ENCODE results near the gene PDIA5. TPM values are rescaled to one million over a fixed set of nuclear protein-coding genes. Genes with fewer than 3 reads are reported as not detected.

The PDIA5 gene
- total RNA-seq, 1 experiment from 2014 or later, result 16.1 TPM

- Histone ChIP-seq H3K27ac (no peak overlapping the region), H3K4me3 (no peak overlapping the region), H3K9me3 (replicated peaks) (no peaks in the 10 kb centered on the region; the same call in 1 of the 2 replicates), H3K4me1 (no peaks in the 10 kb centered on the region), H3K27me3 (no peaks in the 10 kb centered on the region), H3K36me3 (no peaks in the 10 kb centered on the region)
- no peak for DNase-seq
These were observed 114.0 kb downstream of the PDIA5 start for GRCh38 chr3:123180791-123181190.

GRCh38 chr3:123186695-123187094, 119.9 kb downstream of the PDIA5 start:
- Histone ChIP-seq H3K27me3 (no peaks in the 10 kb centered on the region), H3K36me3 (no peaks in the 10 kb centered on the region), H3K9me3 (replicated peaks) (no peaks in the 10 kb centered on the region), H3K4me3 (no peak overlapping the region), H3K27ac (no peak overlapping the region), H3K4me1 (no peaks in the 10 kb centered on the region)
- no peak for DNase-seq

- Histone ChIP-seq H3K36me3 (no peaks in the 10 kb centered on the region), H3K4me3 (no peak overlapping the region), H3K27me3 (no peaks in the 10 kb centered on the region), H3K27ac (no peak overlapping the region), H3K4me1 (no peaks in the 10 kb centered on the region), H3K9me3 (replicated peaks) (no peaks in the 10 kb centered on the region)
- DNase-seq, result no peak
These were observed 121.2 kb downstream of the PDIA5 start for GRCh38 chr3:123188058-123188457.

- 0 out of 2 replicates have a peak, but pooled peaks cover 3% of the 10 kb centered on the region for H3K9me3 ChIP-seq (replicated peaks)
- no peak overlapping the region for H3K27ac ChIP-seq
- no peak for DNase-seq
- no peak overlapping the region for H3K4me3 ChIP-seq
- no peaks in the 10 kb centered on the region for H3K27me3 ChIP-seq
- H3K36me3 ChIP-seq, result no peaks in the 10 kb centered on the region
- H3K4me1 ChIP-seq, result no peaks in the 10 kb centered on the region
These were observed 126.8 kb downstream of the PDIA5 start for GRCh38 chr3:123193448-123194101.

- peak; percentile 38 to 60 for DNase-seq
These were observed 127.7 kb downstream of the PDIA5 start for GRCh38 chr3:123194552-123194951.

GRCh38 chr3:123198372-123198771, 131.5 kb downstream of the PDIA5 start:
- H3K36me3 ChIP-seq, result no peaks in the 10 kb centered on the region
- no peak for DNase-seq
- H3K4me1 ChIP-seq, result no peaks in the 10 kb centered on the region
- no peaks in the 10 kb centered on the region for H3K27me3 ChIP-seq
- 0 out of 2 replicates have a peak, but pooled peaks cover 4% of the 10 kb centered on the region for H3K9me3 ChIP-seq (replicated peaks)
- H3K27ac ChIP-seq, result no peak overlapping the region
- no peak overlapping the region for H3K4me3 ChIP-seq

More at GRCh38 chr3:123194552-123194951, 127.7 kb downstream of the PDIA5 start:
- Histone ChIP-seq H3K27me3 (no peaks in the 10 kb centered on the region), H3K27ac (no peak overlapping the region), H3K9me3 (replicated peaks) (0 out of 2 replicates have a peak, but pooled peaks cover 4% of the 10 kb centered on the region), H3K4me1 (no peaks in the 10 kb centered on the region), H3K4me3 (no peak overlapping the region), H3K36me3 (no peaks in the 10 kb centered on the region)

- Histone ChIP-seq H3K9me3 (replicated peaks) (0 out of 2 replicates have a peak, but pooled peaks cover 4% of the 10 kb centered on the region), H3K27ac (peak overlapping the region; percentile 14; the same call in 1 of the 2 replicates), H3K36me3 (no peaks in the 10 kb centered on the region), H3K4me1 (no peaks in the 10 kb centered on the region), H3K27me3 (no peaks in the 10 kb centered on the region), H3K4me3 (peak overlapping the region; percentile 99)
- DNase-seq, result no peak
These were observed 134.4 kb downstream of the PDIA5 start for GRCh38 chr3:123201223-123201556.

GRCh38 chr3:123201557-123202427, 135.0 kb downstream of the PDIA5 start, which contains the start of gene SEC22A:
TSS of gene SEC22A (plus strand) at chr3:123201943. CDS start at chr3:123209218, 7,275 bp downstream.
- H3K27ac ChIP-seq, result peak within 1 kb of the TSS; percentile 46
- H3K36me3 ChIP-seq, result no peaks in the 10 kb centered on the region
- peak; percentile 90 to 94 for DNase-seq
- H3K9me3 ChIP-seq (replicated peaks), result 0 out of 2 replicates have a peak, but pooled peaks cover 4% of the 10 kb centered on the region
- peak within 1 kb of the TSS; percentile 99 for H3K4me3 ChIP-seq
- no peaks in the 10 kb centered on the region for H3K27me3 ChIP-seq
- H3K4me1 ChIP-seq, result no peaks in the 10 kb centered on the region

GRCh38 chr3:123202451-123202850, 135.6 kb downstream of the PDIA5 start:
- Histone ChIP-seq H3K27me3 (no peaks in the 10 kb centered on the region), H3K27ac (no peak overlapping the region; the same call in 1 of the 2 replicates), H3K9me3 (replicated peaks) (0 out of 2 replicates have a peak, but pooled peaks cover 4% of the 10 kb centered on the region), H3K4me1 (no peaks in the 10 kb centered on the region), H3K4me3 (peak overlapping the region; percentile 99), H3K36me3 (no peaks in the 10 kb centered on the region)
- DNase-seq, result peak in 1 of 2 experiments; percentile 23

Other genes with a start within 250 kb of the PDIA5 start
- gene SEMA5B, start 39.3 kb upstream of the PDIA5 start, total RNA-seq (2014; rRNA removed; shearing (Covaris generic)), result 0.16 TPM in 1 of 2 replicates, not detected in the other
- gene SEC22A, start 134.9 kb downstream of the PDIA5 start, total RNA-seq (2014; rRNA removed; shearing (Covaris generic)), result 30.9 and 35.3 TPM in 2 replicates